Measurements from ENCODE around the gene TMEM212. TPM values are rescaled to one million over a fixed set of nuclear protein-coding genes. Genes with fewer than 3 reads are reported as not detected.

TMEM212 gene
- total and polyA plus RNA-seq, 4 donors = 1.5 to 16.5 (median 8.1) TPM

DNA sequence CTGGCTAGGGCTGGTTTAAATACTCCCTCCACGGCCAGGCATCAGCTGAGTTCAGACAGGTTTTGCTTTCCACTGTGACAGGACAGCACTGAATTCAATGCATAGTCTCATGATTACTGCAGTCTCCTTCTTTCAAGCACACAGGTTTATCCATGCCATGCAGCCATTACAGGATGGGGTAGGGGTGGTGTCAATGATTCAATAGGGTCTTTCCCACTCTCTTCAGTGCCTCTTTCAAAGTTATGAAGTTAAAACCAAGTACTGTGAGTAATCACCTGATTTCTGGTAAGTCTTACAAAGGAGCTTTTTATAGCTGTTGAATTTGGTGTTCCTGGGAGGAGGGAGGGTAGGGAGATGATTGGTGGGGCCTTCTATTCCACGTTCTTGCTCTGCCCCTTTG lies 47.2 kb downstream of the TMEM212 start:
- H3K27me3 ChIP-seq (ENCODE audit: control insufficient read depth in 3 of 3, insufficient read depth in 3 of 3, low read length in 2 of 3) = no peaks in the 10 kb centered on the region
- no peak for DNase-seq
- WGBS, 2 donors = 89 to 91% methylated on average over 2 of the region's 2 CpGs
- ATAC-seq (ENCODE audit: insufficient read depth, low FRiP score) = no peak
- H3K36me3 ChIP-seq (ENCODE audit: control insufficient read depth in 4 of 4, insufficient read depth in 4 of 4, low read length in 4 of 4) = no peaks in the 10 kb centered on the region
- no peaks in the 10 kb centered on the region for H3K9me3 ChIP-seq (ENCODE audit: control insufficient read depth in 4 of 4, insufficient read depth in 3 of 4, low read length in 3 of 4)
- no peak overlapping the region for H3K27ac ChIP-seq (ENCODE audit: low read depth in 1 of 2, low read length in 1 of 2)
- H3K4me1 ChIP-seq (ENCODE audit: control insufficient read depth in 5 of 5, insufficient read depth in 5 of 5, low read length in 5 of 5) = no peaks in the 10 kb centered on the region
- H3K9ac ChIP-seq (ENCODE audit: insufficient read depth in 1 of 2, low read length in 2 of 2) = no peak overlapping the region
- no peak overlapping the region for H3K4me3 ChIP-seq
- TF ChIP-seq, protein P1, sequence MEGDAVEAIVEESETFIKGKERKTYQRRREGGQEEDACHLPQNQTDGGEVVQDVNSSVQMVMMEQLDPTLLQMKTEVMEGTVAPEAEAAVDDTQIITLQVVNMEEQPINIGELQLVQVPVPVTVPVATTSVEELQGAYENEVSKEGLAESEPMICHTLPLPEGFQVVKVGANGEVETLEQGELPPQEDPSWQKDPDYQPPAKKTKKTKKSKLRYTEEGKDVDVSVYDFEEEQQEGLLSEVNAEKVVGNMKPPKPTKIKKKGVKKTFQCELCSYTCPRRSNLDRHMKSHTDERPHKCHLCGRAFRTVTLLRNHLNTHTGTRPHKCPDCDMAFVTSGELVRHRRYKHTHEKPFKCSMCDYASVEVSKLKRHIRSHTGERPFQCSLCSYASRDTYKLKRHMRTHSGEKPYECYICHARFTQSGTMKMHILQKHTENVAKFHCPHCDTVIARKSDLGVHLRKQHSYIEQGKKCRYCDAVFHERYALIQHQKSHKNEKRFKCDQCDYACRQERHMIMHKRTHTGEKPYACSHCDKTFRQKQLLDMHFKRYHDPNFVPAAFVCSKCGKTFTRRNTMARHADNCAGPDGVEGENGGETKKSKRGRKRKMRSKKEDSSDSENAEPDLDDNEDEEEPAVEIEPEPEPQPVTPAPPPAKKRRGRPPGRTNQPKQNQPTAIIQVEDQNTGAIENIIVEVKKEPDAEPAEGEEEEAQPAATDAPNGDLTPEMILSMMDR (IDR thresholded peaks at IDR 0.05; ENCODE audit: control extremely low read depth, extremely low read depth) = no peak

DNA sequence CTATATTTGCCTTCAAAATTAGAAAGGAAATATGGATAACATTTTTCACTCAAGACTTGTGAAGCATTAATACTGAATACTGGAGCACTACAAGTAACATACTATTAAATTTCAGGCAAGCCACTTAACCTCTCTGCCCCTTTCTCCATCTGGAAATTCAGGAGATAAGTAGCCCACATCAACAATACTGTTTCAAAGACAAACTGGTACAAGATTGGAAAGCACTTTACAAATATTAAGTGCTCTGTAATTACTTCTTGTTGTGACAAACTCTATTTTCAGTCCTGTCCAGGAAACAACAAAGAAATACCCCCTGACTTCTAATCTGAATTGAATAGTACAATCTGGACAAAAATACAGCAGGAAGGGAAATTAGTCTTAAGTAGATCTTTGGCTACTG lies 49.3 kb downstream of the TMEM212 start:
- H3K4me3 ChIP-seq = no peak overlapping the region
- no peak for ATAC-seq (ENCODE audit: insufficient read depth, low FRiP score)
- H3K36me3 ChIP-seq (ENCODE audit: control insufficient read depth in 4 of 4, insufficient read depth in 4 of 4, low read length in 4 of 4) = no peaks in the 10 kb centered on the region
- H3K9me3 ChIP-seq (ENCODE audit: control insufficient read depth in 4 of 4, insufficient read depth in 3 of 4, low read length in 3 of 4) = no peaks in the 10 kb centered on the region
- TF ChIP-seq, protein P1 (IDR thresholded peaks at IDR 0.05; ENCODE audit: control extremely low read depth, extremely low read depth) = no peak
- H3K4me1 ChIP-seq (ENCODE audit: control insufficient read depth in 5 of 5, insufficient read depth in 5 of 5, low read length in 5 of 5) = peaks cover 0 to 5% (median 0%) of the 10 kb centered on the region in 5 donors
- no peak for DNase-seq
- H3K27me3 ChIP-seq (ENCODE audit: control insufficient read depth in 3 of 3, insufficient read depth in 3 of 3, low read length in 2 of 3) = no peaks in the 10 kb centered on the region
- no peak overlapping the region for H3K9ac ChIP-seq (ENCODE audit: insufficient read depth in 1 of 2, low read length in 2 of 2)
- no peak overlapping the region for H3K27ac ChIP-seq (ENCODE audit: low read depth in 1 of 2, low read length in 1 of 2)

DNA sequence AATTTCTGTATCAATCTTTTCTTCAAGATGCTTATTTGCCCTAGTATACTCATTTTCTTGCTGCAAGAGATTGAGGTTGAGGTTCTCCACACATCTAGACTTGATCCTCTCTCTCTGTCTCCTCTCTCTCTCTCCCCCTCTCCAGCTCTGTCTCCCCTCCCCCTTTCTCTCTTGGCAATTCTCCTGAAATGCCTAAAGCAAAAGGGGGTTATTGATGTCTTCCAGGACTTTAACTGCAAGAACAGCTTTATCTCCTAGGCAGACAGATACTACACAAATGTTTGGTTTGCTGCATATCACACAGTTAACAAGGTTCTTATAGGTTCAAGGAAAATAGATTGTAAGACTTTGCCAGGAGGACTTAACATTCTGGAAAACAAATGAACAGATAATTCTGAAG lies 52.1 kb downstream of the TMEM212 start:
- DNase-seq (peak; percentile 25 to 70 (median 58)), ATAC-seq (ENCODE audit: insufficient read depth, low FRiP score) (no peak)
- Histone ChIP-seq H3K4me3 (no peak overlapping the region), H3K27ac (ENCODE audit: low read depth in 1 of 2, low read length in 1 of 2) (no peak overlapping the region), H3K4me1 (ENCODE audit: control insufficient read depth in 5 of 5, insufficient read depth in 5 of 5, low read length in 5 of 5) (peaks cover 0 to 5% (median 0%) of the 10 kb centered on the region in 5 donors), H3K9me3 (ENCODE audit: control insufficient read depth in 4 of 4, insufficient read depth in 3 of 4, low read length in 3 of 4) (no peaks in the 10 kb centered on the region), H3K9ac (ENCODE audit: insufficient read depth in 1 of 2, low read length in 2 of 2) (no peak overlapping the region), H3K36me3 (ENCODE audit: control insufficient read depth in 4 of 4, insufficient read depth in 4 of 4, low read length in 4 of 4) (no peaks in the 10 kb centered on the region), H3K27me3 (ENCODE audit: control insufficient read depth in 3 of 3, insufficient read depth in 3 of 3, low read length in 2 of 3) (no peaks in the 10 kb centered on the region)
- TF ChIP-seq, protein P1 (IDR thresholded peaks at IDR 0.05; ENCODE audit: control extremely low read depth, extremely low read depth) = no peak

DNA sequence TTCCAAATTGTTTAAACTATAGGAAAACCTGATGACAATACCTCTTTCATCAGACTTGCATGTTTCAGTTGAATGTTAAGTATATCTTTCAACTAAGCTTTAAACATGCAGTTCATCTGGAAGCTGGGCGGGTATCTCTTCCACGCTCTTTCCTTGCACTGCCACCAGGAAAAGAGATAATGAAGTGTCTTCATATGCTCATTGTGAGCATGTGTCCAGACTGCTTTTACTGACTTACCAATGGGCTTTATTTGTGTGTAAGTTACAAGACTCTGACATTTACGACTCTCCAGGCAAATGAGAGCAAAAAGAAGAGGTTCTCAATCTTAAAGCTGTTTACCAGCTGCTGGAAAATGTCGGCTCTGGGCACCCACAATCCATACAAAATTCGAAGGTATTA lies 52.8 kb downstream of the TMEM212 start:
- Histone ChIP-seq H3K27me3 (ENCODE audit: control insufficient read depth in 3 of 3, insufficient read depth in 3 of 3, low read length in 2 of 3) (no peaks in the 10 kb centered on the region), H3K4me3 (no peak overlapping the region), H3K27ac (ENCODE audit: low read depth in 1 of 2, low read length in 1 of 2) (no peak overlapping the region), H3K9ac (ENCODE audit: insufficient read depth in 1 of 2, low read length in 2 of 2) (no peak overlapping the region), H3K4me1 (ENCODE audit: control insufficient read depth in 5 of 5, insufficient read depth in 5 of 5, low read length in 5 of 5) (peaks cover 0 to 5% (median 0%) of the 10 kb centered on the region in 5 donors), H3K9me3 (ENCODE audit: control insufficient read depth in 4 of 4, insufficient read depth in 3 of 4, low read length in 3 of 4) (no peaks in the 10 kb centered on the region), H3K36me3 (ENCODE audit: control insufficient read depth in 4 of 4, insufficient read depth in 4 of 4, low read length in 4 of 4) (no peaks in the 10 kb centered on the region)
- ATAC-seq (ENCODE audit: insufficient read depth, low FRiP score) (no peak), DNase-seq (no peak)
- 85 to 91% methylated on average over 5 of the region's 5 CpGs for WGBS, 2 donors
- TF ChIP-seq, protein P1 (IDR thresholded peaks at IDR 0.05; ENCODE audit: control extremely low read depth, extremely low read depth) = no peak
